Activated CD4-positive, CD25-positive, alpha-beta regulatory T cell treated with anti-CD3 and anti-CD28 coated beads, Interleukin-2, amount 50 U/mL, for 72 hours (primary cell): ENCODE data around the gene PTMA.
"Not testable (repeated sequence)": the region's sequence is repeated elsewhere in the genome, so short reads cannot be mapped to it uniquely, and the experiment has no call there.

Experiments
- DNase-seq: peaks from one replicate; pipeline ENCODE4 v3.0.0; 2021

PTMA gene, protein sequence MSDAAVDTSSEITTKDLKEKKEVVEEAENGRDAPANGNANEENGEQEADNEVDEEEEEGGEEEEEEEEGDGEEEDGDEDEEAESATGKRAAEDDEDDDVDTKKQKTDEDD

DNA sequence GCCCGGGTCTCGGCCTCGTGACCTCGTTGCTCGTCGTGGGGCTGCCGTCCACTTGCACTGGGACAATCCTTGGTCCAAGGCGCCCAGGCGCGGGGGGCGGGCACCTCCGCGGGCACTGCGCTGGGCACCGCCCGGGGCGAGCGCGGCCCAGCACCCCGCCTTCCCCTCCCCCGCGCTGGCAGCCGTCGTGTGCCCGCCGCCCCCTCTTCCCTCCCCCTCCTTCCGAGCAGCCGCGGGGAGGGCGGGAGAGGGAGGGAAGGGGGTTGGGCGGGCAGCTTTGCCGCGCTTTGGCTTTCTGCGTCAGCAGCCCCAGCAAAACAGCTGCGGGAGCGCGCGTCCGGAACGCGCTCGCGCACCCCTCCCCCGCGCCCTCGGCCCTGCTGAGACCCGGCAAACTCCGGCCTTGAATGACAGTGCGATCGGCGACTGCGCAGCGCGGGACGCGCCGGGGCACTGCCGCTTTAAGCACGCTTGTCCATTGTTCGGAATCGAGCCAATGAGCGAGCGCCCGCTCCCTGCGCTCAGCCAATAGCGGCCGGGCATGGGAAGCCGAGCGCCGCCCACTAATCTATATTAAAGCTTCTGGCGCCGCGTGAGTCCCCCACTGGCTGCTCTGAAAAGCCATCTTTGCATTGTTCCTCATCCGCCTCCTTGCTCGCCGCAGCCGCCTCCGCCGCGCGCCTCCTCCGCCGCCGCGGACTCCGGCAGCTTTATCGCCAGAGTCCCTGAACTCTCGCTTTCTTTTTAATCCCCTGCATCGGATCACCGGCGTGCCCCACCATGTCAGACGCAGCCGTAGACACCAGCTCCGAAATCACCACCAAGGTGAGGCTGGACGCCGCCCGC is at the start of gene PTMA:
PTMA (plus strand) TSS at position 599 of the 846 bp plus-strand sequence; CDS start at position 781, 182 bp downstream.
- DNase-seq = peak; percentile 99

DNA sequence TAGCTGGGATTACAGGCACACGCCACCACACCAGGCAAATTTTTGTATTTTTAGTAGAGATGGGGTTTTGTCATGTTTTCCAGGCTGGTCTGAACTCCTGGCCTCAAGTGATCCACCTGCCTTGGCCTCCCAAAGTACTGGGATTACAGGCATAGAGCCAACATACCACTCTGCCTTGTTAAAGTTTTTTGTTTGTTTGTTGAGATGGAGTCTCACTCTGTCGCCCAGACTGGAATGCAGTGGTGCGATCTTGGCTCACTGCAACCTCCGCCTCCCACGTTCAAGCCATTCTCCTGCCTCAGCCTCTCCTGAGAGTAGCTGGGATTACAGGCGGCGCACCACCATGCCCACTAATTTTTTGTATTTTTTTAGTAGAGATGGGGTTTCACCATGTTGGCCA is 48.3 kb upstream of the PTMA start:
- DNase-seq = not testable (repeated sequence)

DNA sequence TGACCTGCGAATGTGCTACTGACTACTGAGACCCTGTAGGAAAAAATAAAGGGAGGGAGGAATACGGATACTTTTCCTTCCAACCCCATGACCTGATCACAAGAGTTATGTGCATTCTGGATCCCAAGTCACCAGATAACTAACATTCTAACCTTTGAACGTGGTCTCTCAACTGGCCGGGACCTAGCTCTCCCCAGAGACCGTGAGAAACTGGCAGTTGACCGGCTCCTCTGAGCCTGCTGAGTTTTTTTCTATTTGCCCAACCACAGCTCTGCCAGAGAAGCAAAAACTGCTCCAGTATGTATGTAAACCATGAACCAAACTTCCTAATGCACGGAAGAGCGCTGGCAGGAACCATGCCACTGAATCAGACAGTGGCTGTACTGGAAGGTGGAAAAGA is 47.5 kb upstream of the PTMA start:
- no peak for DNase-seq

GRCh38 chr2:231661422-231662027 is 46.8 kb upstream of the PTMA start:
- no peak for DNase-seq

DNA sequence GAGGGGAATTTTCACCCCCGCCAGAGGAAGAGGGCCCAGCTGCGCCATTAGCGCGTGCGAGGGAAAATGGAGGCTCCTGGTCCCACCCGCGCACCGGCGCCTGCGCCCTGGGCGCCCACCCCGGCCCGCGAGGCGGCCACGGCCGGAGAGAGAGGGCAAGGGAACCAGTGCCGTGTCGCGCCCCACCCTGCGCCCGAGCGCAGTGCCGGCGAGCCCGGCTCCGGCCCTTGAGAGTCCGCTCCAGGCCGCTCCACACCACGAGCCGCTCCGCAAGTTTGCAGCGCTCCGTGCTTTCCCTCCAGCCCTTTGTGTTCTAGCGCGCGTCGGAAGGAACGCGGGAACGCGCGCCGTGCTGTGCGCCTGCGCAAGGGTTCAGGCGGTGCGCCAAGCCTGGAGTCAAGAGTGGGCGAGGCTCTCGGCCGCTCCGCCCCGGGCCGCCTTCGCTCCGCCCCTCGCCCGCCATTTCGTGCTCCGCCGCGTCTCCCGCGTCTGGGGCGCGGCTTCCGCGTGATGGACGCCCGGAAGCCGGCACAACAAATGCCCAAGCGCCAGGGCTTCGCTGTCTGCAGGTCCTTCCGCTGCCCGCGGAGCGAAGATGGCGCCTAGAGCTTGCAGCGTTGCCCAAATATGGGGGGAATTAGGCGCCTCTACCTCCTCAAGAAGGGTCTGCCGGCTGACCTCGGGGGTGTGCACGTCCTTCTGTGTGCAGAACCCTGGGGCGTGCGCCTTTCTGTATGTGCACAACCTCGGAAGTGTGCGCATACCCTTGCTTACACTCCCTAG is 46.1 kb upstream of the PTMA start:
- DNase-seq = peak; percentile 98

DNA sequence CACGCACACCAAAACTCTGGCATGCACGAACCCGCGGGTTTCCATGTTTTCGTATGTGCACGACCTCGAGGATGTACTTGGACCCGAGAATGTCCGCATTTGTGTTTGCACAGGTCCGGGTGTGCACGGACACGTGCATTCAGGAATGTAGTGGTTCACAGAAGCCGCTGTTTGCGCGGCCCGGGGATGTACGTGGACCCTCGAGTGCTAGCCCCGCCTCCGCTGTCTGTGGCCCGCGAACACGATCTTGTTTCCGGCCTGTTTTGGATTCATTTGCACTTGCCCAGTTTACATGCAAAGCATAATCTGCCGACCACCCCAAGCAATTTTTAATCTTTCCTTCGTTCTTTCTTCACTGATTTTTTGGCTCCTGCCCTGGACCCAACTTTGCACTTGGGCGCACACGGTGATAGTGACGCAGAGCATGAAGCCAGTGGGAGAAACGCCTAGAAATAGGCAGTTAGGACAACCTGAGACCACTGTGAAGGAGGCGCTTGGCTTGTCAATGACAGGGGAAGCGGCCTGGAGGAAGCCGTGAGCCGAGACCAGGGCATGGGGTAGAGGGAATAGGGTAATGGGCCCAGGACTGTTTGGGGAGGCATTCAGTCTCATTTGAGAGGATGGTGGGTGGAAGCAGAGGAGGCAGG is 45.4 kb upstream of the PTMA start:
- no peak for DNase-seq

GRCh38 chr2:231663458-231664212 is 44.7 kb upstream of the PTMA start:
- DNase-seq = no peak

DNA sequence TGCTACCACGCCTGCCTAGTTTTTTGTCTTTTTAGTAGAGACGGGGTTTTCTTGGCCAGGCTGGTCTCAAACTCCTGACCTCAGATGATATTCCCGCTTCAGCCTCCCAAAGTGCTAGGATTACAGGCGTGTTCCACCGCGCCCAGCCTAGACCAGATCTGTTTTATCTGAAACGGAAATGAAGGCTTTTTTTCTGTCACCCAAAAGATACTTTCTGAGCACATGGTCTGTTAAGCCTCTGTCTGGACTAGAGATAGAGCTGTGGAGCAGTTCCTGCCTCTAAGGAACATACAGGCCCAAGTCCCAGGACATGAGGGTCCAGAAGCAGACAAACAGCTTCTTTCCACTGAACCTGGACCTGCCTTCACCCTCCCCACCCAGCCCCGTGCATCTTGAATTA is 43.6 kb upstream of the PTMA start:
- DNase-seq = no peak

- no peak for DNase-seq
These were observed 42.8 kb upstream of the PTMA start for GRCh38 chr2:231665245-231666170.

- no peak for DNase-seq
These were observed 41.9 kb upstream of the PTMA start for GRCh38 chr2:231666171-231667095.

GRCh38 chr2:231667096-231667427 is 41.3 kb upstream of the PTMA start:
- DNase-seq = no peak

DNA sequence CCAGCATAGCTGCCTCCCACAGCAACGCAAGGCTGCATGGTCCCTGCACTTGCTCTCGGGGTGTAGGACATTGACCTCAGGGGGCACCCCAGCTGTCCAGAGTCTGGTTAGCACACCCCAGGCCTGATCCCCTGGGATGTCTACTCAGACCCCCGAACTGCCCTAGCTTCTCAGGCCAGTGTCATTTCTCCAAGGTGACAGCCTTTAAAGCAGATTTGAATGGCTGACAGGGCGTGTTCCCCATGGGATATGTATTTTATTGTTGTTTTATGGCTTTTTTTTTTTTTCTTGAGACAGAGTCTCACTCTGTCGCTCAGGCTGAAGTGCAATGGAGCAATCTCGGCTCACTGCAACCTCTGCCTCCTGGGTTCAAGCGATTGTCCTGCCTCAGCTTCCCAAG is 40.8 kb upstream of the PTMA start:
- DNase-seq = no peak

DNA sequence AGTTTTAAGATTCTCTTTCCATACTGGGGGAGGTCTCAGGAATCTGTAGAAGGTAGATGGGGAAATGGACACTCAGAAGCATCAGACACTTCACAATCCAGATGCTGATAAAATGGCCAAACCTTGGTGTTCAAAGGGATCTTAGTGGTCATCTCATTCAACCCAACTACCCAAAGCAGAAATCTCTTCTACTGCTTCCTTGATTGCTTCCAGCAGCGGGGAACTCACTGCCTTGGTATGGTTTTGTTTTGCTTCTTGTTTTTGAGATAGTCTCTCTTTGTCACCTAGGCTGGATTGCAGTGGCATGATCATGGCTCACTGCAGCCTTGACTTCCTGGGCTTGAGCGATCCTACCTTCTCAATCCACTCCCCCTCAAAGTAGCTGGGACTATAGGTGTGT is 39.3 kb upstream of the PTMA start:
- no peak for DNase-seq

DNA sequence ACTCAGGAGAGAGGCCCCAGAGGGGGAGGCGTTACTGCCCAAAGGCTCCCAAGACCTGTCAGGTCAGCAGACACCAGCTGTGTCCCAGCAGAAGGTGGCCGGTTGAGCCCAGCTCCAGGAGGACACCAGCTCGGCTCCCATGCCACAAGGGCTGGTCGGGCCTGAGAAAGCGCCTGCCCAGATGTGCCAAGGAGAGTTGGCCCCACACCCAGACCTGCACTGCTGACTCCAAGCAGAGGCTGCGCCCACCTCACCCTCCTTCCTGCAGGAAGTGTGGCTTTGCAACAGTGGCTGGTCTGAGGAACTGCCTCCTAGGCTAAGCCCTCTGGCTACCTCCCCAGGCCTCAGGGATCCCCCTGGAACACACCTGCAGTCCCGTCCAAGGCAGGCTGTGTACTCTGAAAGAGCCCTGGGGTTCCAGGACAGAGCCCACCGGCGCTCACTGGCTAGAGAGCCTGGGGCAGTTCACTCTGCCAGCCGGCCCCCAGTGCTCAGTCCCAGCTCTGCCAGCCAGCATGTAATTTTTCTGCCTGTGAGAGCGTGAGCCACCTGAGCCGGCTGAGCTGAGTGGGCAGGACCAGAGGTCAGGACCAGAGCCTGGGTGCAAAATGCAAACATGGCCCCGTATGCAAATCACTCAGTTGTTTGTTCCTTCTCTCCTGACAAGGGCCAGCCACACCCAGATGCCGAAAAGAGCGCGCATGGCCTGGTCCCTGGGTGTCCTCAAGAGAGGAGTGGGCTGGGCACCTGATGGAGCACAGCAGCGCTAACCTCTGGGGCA is 36.9 kb upstream of the PTMA start:
- DNase-seq = no peak

GRCh38 chr2:231672617-231673347 is 35.5 kb upstream of the PTMA start:
- no peak for DNase-seq

- no peak for DNase-seq
These were observed 35.0 kb upstream of the PTMA start for GRCh38 chr2:231673348-231673770.

DNA sequence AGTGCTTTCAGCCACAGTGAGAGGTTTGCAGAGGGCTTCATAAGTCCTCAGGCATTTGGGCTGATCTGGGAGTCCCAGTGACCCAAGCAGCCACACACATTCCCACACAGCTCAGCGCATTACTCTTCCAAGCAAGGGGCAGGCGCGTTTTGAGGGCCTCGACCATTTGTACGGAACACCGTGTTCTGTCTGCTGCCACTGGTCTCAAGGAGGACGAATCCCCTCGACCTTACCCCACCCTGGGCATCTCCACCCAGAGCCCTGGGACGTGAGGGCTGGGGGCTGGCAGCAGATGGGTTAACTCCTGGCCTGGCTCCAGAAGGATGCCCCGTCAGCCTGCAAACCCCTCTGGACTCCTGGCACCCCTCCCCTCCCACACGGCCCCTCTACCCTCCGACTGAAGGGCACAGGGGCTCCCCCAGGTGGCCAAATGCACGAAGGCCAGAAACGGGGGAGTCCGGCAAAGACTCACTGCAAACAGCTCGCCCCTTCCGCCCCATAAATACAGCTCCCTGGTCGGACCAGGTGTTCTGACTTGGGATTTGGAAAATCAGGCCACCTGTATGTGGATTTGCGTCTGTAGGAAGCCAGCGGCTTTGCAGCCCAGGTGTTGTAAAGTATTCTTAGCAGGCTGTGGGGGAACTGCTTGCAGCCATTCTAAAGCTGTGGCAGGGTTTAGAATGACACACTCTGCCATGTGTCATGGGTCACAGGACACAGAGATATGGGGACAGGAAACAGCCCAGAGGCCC is 33.6 kb upstream of the PTMA start:
- DNase-seq = peak; percentile 69

DNA sequence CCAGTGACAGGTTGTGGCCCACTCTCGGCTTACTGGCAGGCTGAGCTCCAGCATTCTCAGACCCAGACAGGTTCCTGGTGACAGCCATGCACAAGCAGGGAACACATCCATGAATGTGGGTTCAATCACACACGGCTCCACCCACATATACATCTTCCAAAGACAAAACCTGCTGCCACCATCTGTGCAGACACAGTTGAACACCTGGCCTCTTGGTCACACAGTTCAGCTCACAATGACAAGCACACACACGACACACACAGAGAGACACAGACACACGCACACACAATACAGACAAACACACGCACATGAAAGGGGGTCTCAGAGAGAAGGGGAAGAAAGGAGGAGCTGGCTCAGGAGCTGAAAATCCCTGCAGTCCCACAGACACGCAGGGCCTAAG is 32.1 kb upstream of the PTMA start:
- no peak for DNase-seq
